Gastrocnemius medialis (tissue), 4 donors: ENCODE data around the gene TMEM107.

ENCODE experiments used
- CTCF ChIP-seq, 5 experiments: fragments of 450-650 bp in 3 of 5; fragments of 200-600 bp in 2 of 5; sonication (generic) in 2 of 5; IDR thresholded peaks in 4 of 5; conservative IDR thresholded peaks in 1 of 5; 1 replicate in 4 of 5; 2 replicates in 1 of 5; pipeline ENCODE4 v1.5.1; 2016 to 2019; ENCODE audit warnings: antibody characterized with exemption in 5 of 5, mild to moderate bottlenecking in 3 of 5, moderate library complexity in 3 of 5
- POLR2A ChIP-seq, 2 donors: fragments of 450-650 bp; IDR thresholded peaks; one replicate each; pipeline ENCODE4 v1.6.1; 2017; ENCODE audit warnings: antibody characterized with exemption in 2 of 2, mild to moderate bottlenecking in 2 of 2, moderate library complexity in 2 of 2

GRCh38 chr17:8125154-8125946 is 50.8 kb downstream of the TMEM107 start:
- TF ChIP-seq POLR2A (IDR thresholded peaks at IDR 0.05) (no peak), CTCF (IDR thresholded peaks at IDR 0.05 in 4 of 5, conservative IDR thresholded peaks at IDR 0.05 in 1 of 5) (no peak)
